Fibroblast of lung (primary cell): Measurements from ENCODE around the gene FBXO5.

Source experiments
- CTCF ChIP-seq, 2 donors: IDR thresholded peaks in 1 of 2; conservative IDR thresholded peaks in 1 of 2; 1 replicate in 1 of 2; 2 replicates in 1 of 2; pipeline ENCODE4 v1.5.1; 2011 to 2012; ENCODE audit warnings: low read length in 2 of 2, control low read depth in 1 of 2, inconsistent platforms in 1 of 2, low read depth in 1 of 2, mild to moderate bottlenecking in 1 of 2
- EZH2 ChIP-seq: IDR thresholded peaks from 2 replicates; pipeline ENCODE4 v1.5.1; 2012; ENCODE audit warnings: low read length, control low read depth, mild to moderate bottlenecking; ENCODE audit errors: missing control alignments

DNA sequence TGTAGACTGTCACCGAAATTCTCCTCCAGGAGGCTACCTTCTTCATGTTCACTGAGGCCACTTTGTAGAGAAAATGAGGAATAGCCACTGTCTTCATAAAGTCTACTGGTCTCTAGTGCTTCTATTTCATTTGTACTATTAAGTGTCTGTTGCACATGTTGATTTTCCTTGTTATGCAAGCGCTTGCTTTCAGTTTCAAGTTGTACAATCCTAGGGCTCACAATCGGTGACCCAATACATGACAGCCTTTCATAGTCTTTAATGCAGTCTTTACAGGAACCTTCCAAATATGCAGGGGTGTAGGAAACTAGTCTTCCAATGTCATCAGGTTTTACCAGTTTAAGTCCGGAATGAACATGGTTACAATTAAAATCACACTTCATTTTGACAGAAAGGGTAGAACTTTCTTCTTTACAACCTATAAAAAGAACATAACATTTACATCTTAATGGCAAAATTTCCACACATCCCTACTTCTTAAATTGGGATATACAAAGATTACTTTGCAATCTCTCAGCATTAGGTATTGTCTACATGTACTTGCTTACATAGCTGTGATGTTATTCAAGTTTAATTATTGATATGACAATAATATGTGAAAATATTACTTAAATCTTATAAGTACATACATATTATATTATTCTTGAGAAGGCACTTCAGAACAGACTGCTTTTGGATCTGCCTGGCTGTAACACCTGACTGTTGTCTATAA lies 7.5 kb downstream of the FBXO5 start:
- TF ChIP-seq EZH2 (no peak), CTCF (conservative IDR thresholded peaks at IDR 0.05 in 1 of 2, IDR thresholded peaks at IDR 0.05 in 1 of 2; ENCODE audit: low read depth in 1 of 2, low read length in 2 of 2) (no peak)
